ENCODE results near the gene PSG3. TPM values are rescaled to one million over a fixed set of nuclear protein-coding genes. Genes with fewer than 3 reads are reported as not detected.
"Not testable (repeated sequence)": the region's sequence is repeated elsewhere in the genome, so short reads cannot be mapped to it uniquely, and the experiment has no call there.

PSG3 gene
- total RNA-seq = not detected

GRCh38 chr19:42740381-42740780 is at the start of gene PSG3:
Gene PSG3, minus strand, starts transcription at chr19:42740481. Its CDS starts 97 bp downstream, at chr19:42740384.
- H3K36me3 ChIP-seq; H3K9ac ChIP-seq (ENCODE audit: low read depth in 2 of 2, low read length in 2 of 2); H3K27ac ChIP-seq; H3K27me3 ChIP-seq; DNase-seq; H3K4me1 ChIP-seq; H3K4me3 ChIP-seq; intact Hi-C loops (cut with DNase I); H3K9me3 ChIP-seq: not testable (repeated sequence)

- H3K9me3 ChIP-seq; H3K9ac ChIP-seq (ENCODE audit: low read depth in 2 of 2, low read length in 2 of 2); H3K4me3 ChIP-seq; H3K27ac ChIP-seq; H3K27me3 ChIP-seq; intact Hi-C loops (cut with DNase I); DNase-seq; H3K4me1 ChIP-seq; H3K36me3 ChIP-seq: not testable (repeated sequence)
These were observed 48.5 kb upstream of the PSG3 start for GRCh38 chr19:42788766-42789165.

GRCh38 chr19:42787766-42788165 is 47.5 kb upstream of the PSG3 start:
- H3K4me1 ChIP-seq; H3K36me3 ChIP-seq; H3K4me3 ChIP-seq; H3K9me3 ChIP-seq; H3K27ac ChIP-seq; H3K27me3 ChIP-seq; H3K9ac ChIP-seq (ENCODE audit: low read depth in 2 of 2, low read length in 2 of 2); intact Hi-C loops (cut with DNase I); DNase-seq: not testable (repeated sequence)

GRCh38 chr19:42776750-42777612 is 36.7 kb upstream of the PSG3 start:
- H3K9ac ChIP-seq (ENCODE audit: low read depth in 2 of 2, low read length in 2 of 2); H3K4me1 ChIP-seq; H3K9me3 ChIP-seq; H3K4me3 ChIP-seq; H3K36me3 ChIP-seq; H3K27me3 ChIP-seq; H3K27ac ChIP-seq; intact Hi-C loops (cut with DNase I): not testable (repeated sequence)
- peak; percentile 72 for TF ChIP-seq CTCF (IDR thresholded peaks at IDR 0.05)
- peak; percentile 61 for DNase-seq

- H3K27ac ChIP-seq, H3K4me3 ChIP-seq: not testable (repeated sequence)
These were observed 34.4 kb upstream of the PSG3 start for GRCh38 chr19:42774510-42775158.

GRCh38 chr19:42767319-42767718 is 27.0 kb upstream of the PSG3 start:
- H3K9me3 ChIP-seq; intact Hi-C loops (cut with DNase I); H3K9ac ChIP-seq (ENCODE audit: low read depth in 2 of 2, low read length in 2 of 2): not testable (repeated sequence)

More at GRCh38 chr19:42774510-42775158, 34.4 kb upstream of the PSG3 start:
- intact Hi-C loops (cut with DNase I); H3K4me1 ChIP-seq; H3K36me3 ChIP-seq; H3K9ac ChIP-seq (ENCODE audit: low read depth in 2 of 2, low read length in 2 of 2); H3K9me3 ChIP-seq; H3K27me3 ChIP-seq; DNase-seq: not testable (repeated sequence)

GRCh38 chr19:42766871-42767270 is 26.6 kb upstream of the PSG3 start:
- H3K4me1 ChIP-seq; H3K9ac ChIP-seq (ENCODE audit: low read depth in 2 of 2, low read length in 2 of 2); H3K9me3 ChIP-seq; DNase-seq; H3K4me3 ChIP-seq; H3K36me3 ChIP-seq; H3K27ac ChIP-seq; intact Hi-C loops (cut with DNase I); H3K27me3 ChIP-seq: not testable (repeated sequence)

More at GRCh38 chr19:42767319-42767718, 27.0 kb upstream of the PSG3 start:
- not testable (repeated sequence) for H3K4me3 ChIP-seq, H3K4me1 ChIP-seq, H3K27ac ChIP-seq, H3K36me3 ChIP-seq, H3K27me3 ChIP-seq, DNase-seq
- peak; percentile 38 for TF ChIP-seq CTCF (IDR thresholded peaks at IDR 0.05)

GRCh38 chr19:42764836-42765235 is 24.6 kb upstream of the PSG3 start:
- H3K4me1 ChIP-seq = no peaks in the 10 kb centered on the region

More at GRCh38 chr19:42764836-42765235, 24.6 kb upstream of the PSG3 start:
- H3K27me3 ChIP-seq = no peaks in the 10 kb centered on the region
- intact Hi-C loops (cut with DNase I) = no loop called here
- H3K36me3 ChIP-seq = no peaks in the 10 kb centered on the region
- H3K9me3 ChIP-seq = no peaks in the 10 kb centered on the region
- DNase-seq = no peak
- no peak overlapping the region for H3K9ac ChIP-seq (ENCODE audit: low read depth in 2 of 2, low read length in 2 of 2)
- no peak for TF ChIP-seq CTCF (IDR thresholded peaks at IDR 0.05)
- no peak overlapping the region for H3K4me3 ChIP-seq
- H3K27ac ChIP-seq = no peak overlapping the region

All from colonic mucosa (tissue), 4 donors.